ENCODE measurements around the gene RNF40.

The RNF40 gene

GRCh38 chr16:30747799-30748633, 14.1 kb upstream of the RNF40 start, which contains the start of gene PHKG2:
TSS of gene PHKG2 (plus strand) at chr16:30748425. CDS start at chr16:30748821, 396 bp downstream.
- Histone ChIP-seq H3K4me1 (peaks cover 11% of the 10 kb centered on the region), H3K9me3 (no peaks in the 10 kb centered on the region), H3K4me3 (peak within 1 kb of the TSS; percentile 79), H3K27me3 (ENCODE audit: low read depth) (no peaks in the 10 kb centered on the region), H3K36me3 (replicated peaks) (peaks cover 27% of the 10 kb centered on the region)
- peak; percentile 98 to 100 for DNase-seq (ENCODE audit: low spot score in 2 of 2)
- in situ Hi-C loops (cut with MboI; ENCODE audit: low sequenced_read_pairs) = no loop called here

- DNase-seq (ENCODE audit: low spot score in 2 of 2) = peak in 1 of 2 experiments; percentile 52
- Histone ChIP-seq H3K4me1 (peaks cover 11% of the 10 kb centered on the region), H3K9me3 (no peaks in the 10 kb centered on the region), H3K4me3 (peak overlapping the region; percentile 79), H3K27me3 (ENCODE audit: low read depth) (no peaks in the 10 kb centered on the region), H3K36me3 (replicated peaks) (peaks cover 34% of the 10 kb centered on the region)
- in situ Hi-C loops (cut with MboI; ENCODE audit: low sequenced_read_pairs) = no loop called here
Observed at GRCh38 chr16:30748634-30749445, 13.3 kb upstream of the RNF40 start.

- Histone ChIP-seq H3K36me3 (replicated peaks) (peaks cover 35% of the 10 kb centered on the region), H3K9me3 (no peaks in the 10 kb centered on the region), H3K4me1 (peaks cover 11% of the 10 kb centered on the region), H3K4me3 (no peak overlapping the region), H3K27me3 (ENCODE audit: low read depth) (no peaks in the 10 kb centered on the region)
- in situ Hi-C loops (cut with MboI; ENCODE audit: low sequenced_read_pairs) = no loop called here
- no peak for DNase-seq (ENCODE audit: low spot score in 2 of 2)
Observed at GRCh38 chr16:30750201-30750600, 11.9 kb upstream of the RNF40 start.

GRCh38 chr16:30750876-30751465, 11.2 kb upstream of the RNF40 start:
- no peaks in the 10 kb centered on the region for H3K9me3 ChIP-seq
- no peak for DNase-seq (ENCODE audit: low spot score in 2 of 2)
- no peaks in the 10 kb centered on the region for H3K27me3 ChIP-seq (ENCODE audit: low read depth)
- no peak overlapping the region for H3K4me3 ChIP-seq
- peaks cover 37% of the 10 kb centered on the region for H3K36me3 ChIP-seq (replicated peaks)
- in situ Hi-C loops (cut with MboI; ENCODE audit: low sequenced_read_pairs) = no loop called here
- H3K4me1 ChIP-seq = peaks cover 11% of the 10 kb centered on the region

- no peaks in the 10 kb centered on the region for H3K9me3 ChIP-seq
- peaks cover 4% of the 10 kb centered on the region; the same call in 1 of the 2 replicates for H3K4me1 ChIP-seq
- no peak overlapping the region for H3K4me3 ChIP-seq
- DNase-seq (ENCODE audit: low spot score in 2 of 2) = no peak
- H3K27me3 ChIP-seq (ENCODE audit: low read depth) = no peaks in the 10 kb centered on the region
- peaks cover 54% of the 10 kb centered on the region for H3K36me3 ChIP-seq (replicated peaks)
- in situ Hi-C loops (cut with MboI; ENCODE audit: low sequenced_read_pairs) = no loop called here
Observed at GRCh38 chr16:30753596-30753995, 8.5 kb upstream of the RNF40 start.

GRCh38 chr16:30755955-30756780, 6.0 kb upstream of the RNF40 start:
- H3K9me3 ChIP-seq = no peaks in the 10 kb centered on the region
- H3K4me3 ChIP-seq = no peak overlapping the region
- peaks cover 4% of the 10 kb centered on the region; the same call in 1 of the 2 replicates for H3K4me1 ChIP-seq
- H3K27me3 ChIP-seq (ENCODE audit: low read depth) = no peaks in the 10 kb centered on the region
- in situ Hi-C loops (cut with MboI; ENCODE audit: low sequenced_read_pairs) = no loop called here
- no peak for DNase-seq (ENCODE audit: low spot score in 2 of 2)
- H3K36me3 ChIP-seq (replicated peaks) = peaks cover 54% of the 10 kb centered on the region

GRCh38 chr16:30756781-30757100, 5.4 kb upstream of the RNF40 start:
- in situ Hi-C loops (cut with MboI; ENCODE audit: low sequenced_read_pairs) = no loop called here
- Histone ChIP-seq H3K9me3 (no peaks in the 10 kb centered on the region), H3K36me3 (replicated peaks) (peaks cover 50% of the 10 kb centered on the region), H3K4me3 (no peak overlapping the region), H3K27me3 (ENCODE audit: low read depth) (no peaks in the 10 kb centered on the region), H3K4me1 (peaks cover 4% of the 10 kb centered on the region; the same call in 1 of the 2 replicates)
- DNase-seq (ENCODE audit: low spot score in 2 of 2) = no peak

- no peaks in the 10 kb centered on the region for H3K27me3 ChIP-seq (ENCODE audit: low read depth)
- H3K36me3 ChIP-seq (replicated peaks) = peaks cover 50% of the 10 kb centered on the region
- in situ Hi-C loops (cut with MboI; ENCODE audit: low sequenced_read_pairs) = no loop called here
- no peak overlapping the region for H3K4me3 ChIP-seq
- H3K4me1 ChIP-seq = peaks cover 4% of the 10 kb centered on the region; the same call in 1 of the 2 replicates
- no peak for DNase-seq (ENCODE audit: low spot score in 2 of 2)
- H3K9me3 ChIP-seq = no peaks in the 10 kb centered on the region
Observed at GRCh38 chr16:30757316-30757715, 4.8 kb upstream of the RNF40 start.

- H3K36me3 ChIP-seq (replicated peaks) = peaks cover 53% of the 10 kb centered on the region
- no peak overlapping the region for H3K4me3 ChIP-seq
- DNase-seq (ENCODE audit: low spot score in 2 of 2) = no peak
- H3K9me3 ChIP-seq = no peaks in the 10 kb centered on the region
- H3K4me1 ChIP-seq = peaks cover 15% of the 10 kb centered on the region
- in situ Hi-C loops (cut with MboI; ENCODE audit: low sequenced_read_pairs) = no loop called here
- no peaks in the 10 kb centered on the region for H3K27me3 ChIP-seq (ENCODE audit: low read depth)
Observed at GRCh38 chr16:30758988-30759491, 3.1 kb upstream of the RNF40 start.

- in situ Hi-C loops (cut with MboI; ENCODE audit: low sequenced_read_pairs) = no loop called here
- H3K27me3 ChIP-seq (ENCODE audit: low read depth) = no peaks in the 10 kb centered on the region
- peaks cover 54% of the 10 kb centered on the region for H3K36me3 ChIP-seq (replicated peaks)
- no peaks in the 10 kb centered on the region for H3K9me3 ChIP-seq
- H3K4me1 ChIP-seq = peaks cover 15% of the 10 kb centered on the region
- DNase-seq (ENCODE audit: low spot score in 2 of 2) = no peak
- no peak overlapping the region for H3K4me3 ChIP-seq
Observed at GRCh38 chr16:30760001-30760559, 2.0 kb upstream of the RNF40 start.

- Histone ChIP-seq H3K4me1 (peaks cover 15% of the 10 kb centered on the region), H3K9me3 (no peaks in the 10 kb centered on the region), H3K27me3 (ENCODE audit: low read depth) (no peaks in the 10 kb centered on the region), H3K4me3 (peak overlapping the region; percentile 96), H3K36me3 (replicated peaks) (peaks cover 60% of the 10 kb centered on the region)
- in situ Hi-C loops (cut with MboI; ENCODE audit: low sequenced_read_pairs) = no loop called here
- no peak for DNase-seq (ENCODE audit: low spot score in 2 of 2)
Observed at GRCh38 chr16:30760577-30761426, 1.3 kb upstream of the RNF40 start.

- Histone ChIP-seq H3K27me3 (ENCODE audit: low read depth) (no peaks in the 10 kb centered on the region), H3K4me3 (peak overlapping the region; percentile 96), H3K9me3 (no peaks in the 10 kb centered on the region), H3K36me3 (replicated peaks) (peaks cover 60% of the 10 kb centered on the region), H3K4me1 (peaks cover 15% of the 10 kb centered on the region)
- in situ Hi-C loops (cut with MboI; ENCODE audit: low sequenced_read_pairs) = no loop called here
- DNase-seq (ENCODE audit: low spot score in 2 of 2) = peak; percentile 37 to 78
Observed at GRCh38 chr16:30761427-30761927, 645 bp upstream of the RNF40 start.

Data from HAP-1 (cell line).